Stimulated activated CD8-positive, alpha-beta memory T cell treated with anti-CD3 and anti-CD28 coated beads, Interleukin-2, amount 100 ng/mL, for 48 hours (primary cell): ENCODE results near the gene NECAP2.
"Not testable (repeated sequence)": the region's sequence is repeated elsewhere in the genome, so short reads cannot be mapped to it uniquely, and the experiment has no call there.

ENCODE experiments used
- DNase-seq, 2 donors: peaks; one replicate each; pipeline ENCODE4 v3.0.0-alpha.2; 2020; ENCODE audit warnings: low read depth in 2 of 2

The NECAP2 gene

GRCh38 chr1:16498047-16498446, 57.5 kb downstream of the NECAP2 start:
- not testable (repeated sequence) for DNase-seq

GRCh38 chr1:16498573-16499413, 58.3 kb downstream of the NECAP2 start:
- peak; percentile 80 to 81 for DNase-seq

- DNase-seq, result not testable (repeated sequence)
These were observed 59.9 kb downstream of the NECAP2 start for GRCh38 chr1:16500466-16500865.

DNA sequence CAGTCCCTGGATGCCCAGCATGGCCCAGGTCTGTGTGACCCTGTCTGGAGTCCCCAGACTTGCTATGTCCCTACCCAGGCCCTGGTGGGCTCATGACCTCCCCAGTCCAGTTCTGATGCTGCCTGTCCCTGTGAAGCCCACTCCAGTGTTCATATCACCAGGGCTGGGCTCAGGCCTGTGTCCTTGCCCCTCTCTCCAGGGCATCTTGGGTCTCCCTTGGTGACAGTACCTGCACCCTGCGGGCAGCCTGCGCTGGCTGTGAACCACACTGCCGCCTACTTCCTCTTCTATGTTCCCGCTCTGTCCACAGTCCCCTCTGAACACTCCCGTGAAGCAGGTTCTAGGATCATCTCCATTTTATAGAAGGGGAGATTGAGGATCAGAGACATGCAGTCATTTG, 60.5 kb downstream of the NECAP2 start:
- not testable (repeated sequence) for DNase-seq

- not testable (repeated sequence) for DNase-seq
These were observed 60.9 kb downstream of the NECAP2 start for GRCh38 chr1:16501446-16501845.

- no peak for DNase-seq
These were observed 63.0 kb downstream of the NECAP2 start for GRCh38 chr1:16503494-16503893.

DNA sequence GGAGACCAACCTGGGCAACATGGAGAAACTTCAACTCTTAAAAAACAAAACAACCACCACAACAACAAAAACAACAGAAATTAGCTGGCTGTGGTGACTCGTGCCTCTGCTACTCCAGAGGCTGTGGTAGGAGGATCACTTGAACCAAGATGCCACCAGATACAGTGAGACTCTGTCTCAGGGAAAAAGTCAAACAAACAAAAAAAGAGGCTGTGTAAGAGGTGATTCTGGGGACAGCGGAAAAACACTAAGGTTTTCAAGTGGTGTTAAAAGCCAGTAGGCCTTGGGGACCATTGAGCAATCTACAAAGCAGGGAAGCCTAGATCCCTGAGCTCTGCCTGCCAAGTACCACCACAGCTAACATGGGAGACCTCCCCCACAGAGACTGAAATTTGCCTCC, 65.3 kb downstream of the NECAP2 start:
- not testable (repeated sequence) for DNase-seq

DNA sequence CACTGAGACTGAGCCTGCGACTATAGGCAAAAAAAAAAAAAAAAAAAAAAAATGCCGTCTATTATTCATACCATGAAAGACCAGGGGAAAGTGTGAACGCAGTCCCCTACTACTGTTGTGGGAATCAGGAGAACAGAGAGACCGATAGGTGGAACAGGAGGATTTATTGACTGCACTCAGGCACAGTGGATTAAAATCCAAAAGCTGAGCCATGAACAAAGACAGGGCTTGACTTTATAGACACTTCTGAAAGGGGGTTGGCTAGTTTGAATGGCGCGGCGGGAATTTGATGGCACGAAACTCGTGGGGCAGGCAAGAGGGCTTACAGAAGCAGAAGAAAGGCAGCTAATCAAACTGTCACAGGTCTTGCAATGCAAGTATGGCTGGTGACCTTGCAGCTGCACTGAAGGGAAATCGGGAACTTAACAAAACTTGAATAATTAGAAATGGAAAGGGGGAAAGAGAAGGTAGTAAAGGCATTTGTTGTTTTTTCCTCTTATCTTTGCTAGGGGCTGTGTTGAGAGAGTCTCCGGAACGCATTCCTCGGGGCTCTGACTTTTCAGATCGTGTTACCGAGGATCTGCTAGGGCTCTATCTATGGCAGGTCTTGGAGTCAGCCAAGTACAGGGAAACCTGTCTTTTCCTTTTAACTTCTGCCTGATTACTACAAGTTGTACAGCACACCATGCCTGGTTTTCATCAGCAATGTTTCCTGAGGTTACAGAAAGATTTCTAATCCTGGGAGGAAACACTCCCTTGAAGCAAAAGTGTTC, 66.0 kb downstream of the NECAP2 start:
- not testable (repeated sequence) for DNase-seq

GRCh38 chr1:16508861-16509445, 68.4 kb downstream of the NECAP2 start:
- DNase-seq, result not testable (repeated sequence)
